ENCODE results near the gene ZNHIT2.
"Not testable (repeated sequence)": the region's sequence is repeated elsewhere in the genome, so short reads cannot be mapped to it uniquely, and the experiment has no call there.

- not testable (repeated sequence) for TF ChIP-seq CTCF (IDR thresholded peaks at IDR 0.05; ENCODE audit: insufficient read depth, low read depth, low read length); EZH2 (IDR thresholded peaks at IDR 0.05; ENCODE audit: insufficient read depth, low read length)
Observed at GRCh38 chr11:65150131-65150508, 32.6 kb upstream of the ZNHIT2 start.

Data from astrocyte (in vitro differentiated cells and primary cell).